HEK293 (cell line): ENCODE data around the gene PAEP.

Source experiments
- CTCF ChIA-PET: fragments of 350-600 bp; formaldehyde crosslinking; extraction: SDS; loops from one replicate; lab custom pipeline; 2021; ENCODE audit warnings: antibody characterized with exemption; lab: Yijun Ruan, JAX
- POLR2A ChIA-PET: fragments of 300-600 bp; formaldehyde crosslinking; extraction: SDS; loops from one replicate; lab custom pipeline; 2020; ENCODE audit warnings: antibody characterized with exemption, inconsistent platforms; lab: Yijun Ruan, JAX
- H3K27ac ChIP-seq: fragments of 200-500 bp; sonication (Bioruptor generic); 2 replicates; pipeline ENCODE4 v1.5.1; 2014; ENCODE audit warnings: low read depth, low read length, control low read depth, inconsistent platforms; ENCODE audit errors: extremely low read depth
- H3K36me3 ChIP-seq, 2 experiments: fragments of 200-500 bp in 1 of 2; sonication (Bioruptor generic) in 1 of 2; 1 replicate in 1 of 2; 2 replicates in 1 of 2; pipeline ENCODE4 v1.5.1; 2014 to 2017; ENCODE audit warnings: inconsistent platforms in 2 of 2, low read length in 2 of 2; ENCODE audit not compliant: control insufficient read depth in 2 of 2, insufficient read depth in 1 of 2
- H3K4me1 ChIP-seq: fragments of 200-500 bp; sonication (Bioruptor generic); 2 replicates; pipeline ENCODE4 v1.5.1; 2014; ENCODE audit warnings: mild to moderate bottlenecking, low read length, inconsistent platforms; ENCODE audit not compliant: control insufficient read depth, insufficient read depth
- H3K4me3 ChIP-seq: 2 replicates; pipeline ENCODE4 v1.5.1; 2011; ENCODE audit warnings: low read depth, mild to moderate bottlenecking, control low read depth, low read length, moderate library complexity
- H3K9me3 ChIP-seq: fragments of 200-500 bp; sonication (Bioruptor generic); 2 replicates; pipeline ENCODE4 v1.5.1; 2014; ENCODE audit warnings: low read depth, low read length, inconsistent platforms; ENCODE audit not compliant: control insufficient read depth, insufficient read depth
- EGR2 ChIP-seq: fragments of 450-650 bp; formaldehyde crosslinking; IDR thresholded peaks from 2 replicates; pipeline ENCODE4 v1.5.1; 2016; ENCODE audit warnings: low read depth, missing biosample characterization, missing genetic modification characterization
- KLF1 ChIP-seq: fragments of 450-650 bp; formaldehyde crosslinking; IDR thresholded peaks from 2 replicates; pipeline ENCODE4 v1.5.1; 2016; ENCODE audit warnings: missing biosample characterization, missing genetic modification characterization
- SP2 ChIP-seq: fragments of 450-650 bp; formaldehyde crosslinking; IDR thresholded peaks from 2 replicates; pipeline ENCODE4 v1.5.1; 2016; ENCODE audit warnings: missing biosample characterization, missing genetic modification characterization
- SP3 ChIP-seq: fragments of 450-650 bp; formaldehyde crosslinking; IDR thresholded peaks from 2 replicates; pipeline ENCODE4 v1.5.1; 2016; ENCODE audit warnings: missing biosample characterization, missing genetic modification characterization
- ZFHX2 ChIP-seq: fragments of 450-650 bp; formaldehyde crosslinking; conservative IDR thresholded peaks from 2 replicates; pipeline ENCODE4 v1.5.1; 2016; ENCODE audit warnings: missing biosample characterization, missing genetic modification characterization
- ZNF112 ChIP-seq: fragments of 450-650 bp; formaldehyde crosslinking; IDR thresholded peaks from 2 replicates; pipeline ENCODE4 v1.5.0; 2017; ENCODE audit warnings: missing biosample characterization, missing genetic modification characterization
- ZNF138 ChIP-seq: fragments of 450-650 bp; formaldehyde crosslinking; IDR thresholded peaks from 2 replicates; pipeline ENCODE4 v1.5.1; 2016; ENCODE audit warnings: missing biosample characterization, missing genetic modification characterization, borderline replicate concordance
- ZNF16 ChIP-seq: fragments of 450-650 bp; formaldehyde crosslinking; IDR thresholded peaks from 2 replicates; pipeline ENCODE4 v1.5.1; 2016; ENCODE audit warnings: low read depth, missing biosample characterization, missing genetic modification characterization
- ZNF223 ChIP-seq: fragments of 450-650 bp; formaldehyde crosslinking; IDR thresholded peaks from 2 replicates; pipeline ENCODE4 v1.5.1; 2016; ENCODE audit warnings: missing biosample characterization, missing genetic modification characterization
- ZNF473 ChIP-seq: fragments of 450-650 bp; formaldehyde crosslinking; IDR thresholded peaks from 2 replicates; pipeline ENCODE4 v1.5.1; 2017; ENCODE audit warnings: missing biosample characterization, missing genetic modification characterization
- ZNF510 ChIP-seq: fragments of 450-650 bp; formaldehyde crosslinking; IDR thresholded peaks from 2 replicates; pipeline ENCODE4 v1.5.1; 2018; ENCODE audit warnings: mild to moderate bottlenecking, missing genetic modification characterization, missing biosample characterization; ENCODE audit not compliant: insufficient replicate concordance
- ZNF558 ChIP-seq: fragments of 450-650 bp; formaldehyde crosslinking; IDR thresholded peaks from 2 replicates; pipeline ENCODE4 v1.5.1; 2016; ENCODE audit warnings: missing biosample characterization, missing genetic modification characterization
- ZNF571 ChIP-seq: fragments of 450-650 bp; formaldehyde crosslinking; IDR thresholded peaks from 2 replicates; pipeline ENCODE4 v1.5.0; 2017; ENCODE audit warnings: missing biosample characterization, missing genetic modification characterization
- ZNF623 ChIP-seq: fragments of 450-650 bp; formaldehyde crosslinking; IDR thresholded peaks from 2 replicates; pipeline ENCODE4 v1.5.1; 2016; ENCODE audit warnings: missing biosample characterization, missing genetic modification characterization
- ZNF792 ChIP-seq: fragments of 450-650 bp; formaldehyde crosslinking; IDR thresholded peaks from 2 replicates; pipeline ENCODE4 v1.5.1; 2016; ENCODE audit warnings: missing biosample characterization, missing genetic modification characterization
- ZSCAN18 ChIP-seq: fragments of 450-650 bp; formaldehyde crosslinking; IDR thresholded peaks from 2 replicates; pipeline ENCODE4 v1.5.1; 2016; ENCODE audit warnings: missing biosample characterization, missing genetic modification characterization
- TF ChIP-seq, protein P1 (sequence below): fragments of 450-650 bp; formaldehyde crosslinking; conservative IDR thresholded peaks from 2 replicates; pipeline ENCODE4 v1.5.1; 2016; ENCODE audit warnings: low read depth, missing biosample characterization, missing genetic modification characterization
- TF ChIP-seq, protein P2 (sequence below): fragments of 450-650 bp; formaldehyde crosslinking; IDR thresholded peaks from 2 replicates; pipeline ENCODE4 v1.5.1; 2016; ENCODE audit warnings: missing biosample characterization, missing genetic modification characterization
- TF ChIP-seq, protein P3 (sequence below): fragments of 450-650 bp; formaldehyde crosslinking; IDR thresholded peaks from 2 replicates; pipeline ENCODE4 v1.5.1; 2016; ENCODE audit warnings: missing biosample characterization, missing genetic modification characterization
- TF ChIP-seq, protein P4 (sequence below): fragments of 450-650 bp; formaldehyde crosslinking; IDR thresholded peaks from 2 replicates; pipeline ENCODE4 v1.5.1; 2016; ENCODE audit warnings: missing biosample characterization, missing genetic modification characterization

The PAEP gene

GRCh38 chr9:135586601-135587109 lies 25.1 kb downstream of the PAEP start (continued):
- TF ChIP-seq ZNF473 (no peak), ZNF112 (no peak), ZNF558 (no peak), ZNF223 (tag by site-specific recombination) (no peak), ZNF623 (tag by site-specific recombination) (no peak), ZSCAN18 (tag by site-specific recombination) (no peak), ZNF571 (no peak), ZNF138 (tag by site-specific recombination) (no peak), ZNF510 (tag by site-specific recombination) (no peak), ZNF16 (tag by site-specific recombination) (no peak)
- TF ChIP-seq, protein P1, sequence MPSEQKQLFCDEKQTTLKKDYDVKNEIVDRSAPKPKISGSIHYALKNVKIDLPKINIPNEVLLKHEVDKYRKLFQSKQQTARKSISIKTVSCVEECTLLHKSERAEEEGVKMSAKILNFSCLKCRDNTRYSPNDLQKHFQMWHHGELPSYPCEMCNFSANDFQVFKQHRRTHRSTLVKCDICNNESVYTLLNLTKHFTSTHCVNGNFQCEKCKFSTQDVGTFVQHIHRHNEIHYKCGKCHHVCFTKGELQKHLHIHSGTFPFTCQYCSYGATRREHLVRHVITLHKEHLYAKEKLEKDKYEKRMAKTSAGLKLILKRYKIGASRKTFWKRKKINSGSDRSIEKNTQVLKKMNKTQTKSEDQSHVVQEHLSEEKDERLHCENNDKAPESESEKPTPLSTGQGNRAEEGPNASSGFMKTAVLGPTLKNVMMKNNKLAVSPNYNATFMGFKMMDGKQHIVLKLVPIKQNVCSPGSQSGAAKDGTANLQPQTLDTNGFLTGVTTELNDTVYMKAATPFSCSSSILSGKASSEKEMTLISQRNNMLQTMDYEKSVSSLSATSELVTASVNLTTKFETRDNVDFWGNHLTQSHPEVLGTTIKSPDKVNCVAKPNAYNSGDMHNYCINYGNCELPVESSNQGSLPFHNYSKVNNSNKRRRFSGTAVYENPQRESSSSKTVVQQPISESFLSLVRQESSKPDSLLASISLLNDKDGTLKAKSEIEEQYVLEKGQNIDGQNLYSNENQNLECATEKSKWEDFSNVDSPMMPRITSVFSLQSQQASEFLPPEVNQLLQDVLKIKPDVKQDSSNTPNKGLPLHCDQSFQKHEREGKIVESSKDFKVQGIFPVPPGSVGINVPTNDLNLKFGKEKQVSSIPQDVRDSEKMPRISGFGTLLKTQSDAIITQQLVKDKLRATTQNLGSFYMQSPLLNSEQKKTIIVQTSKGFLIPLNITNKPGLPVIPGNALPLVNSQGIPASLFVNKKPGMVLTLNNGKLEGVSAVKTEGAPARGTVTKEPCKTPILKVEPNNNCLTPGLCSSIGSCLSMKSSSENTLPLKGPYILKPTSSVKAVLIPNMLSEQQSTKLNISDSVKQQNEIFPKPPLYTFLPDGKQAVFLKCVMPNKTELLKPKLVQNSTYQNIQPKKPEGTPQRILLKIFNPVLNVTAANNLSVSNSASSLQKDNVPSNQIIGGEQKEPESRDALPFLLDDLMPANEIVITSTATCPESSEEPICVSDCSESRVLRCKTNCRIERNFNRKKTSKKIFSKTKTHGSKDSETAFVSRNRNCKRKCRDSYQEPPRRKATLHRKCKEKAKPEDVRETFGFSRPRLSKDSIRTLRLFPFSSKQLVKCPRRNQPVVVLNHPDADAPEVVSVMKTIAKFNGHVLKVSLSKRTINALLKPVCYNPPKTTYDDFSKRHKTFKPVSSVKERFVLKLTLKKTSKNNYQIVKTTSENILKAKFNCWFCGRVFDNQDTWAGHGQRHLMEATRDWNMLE (tag by site-specific recombination) = no peak
- TF ChIP-seq, protein P2, sequence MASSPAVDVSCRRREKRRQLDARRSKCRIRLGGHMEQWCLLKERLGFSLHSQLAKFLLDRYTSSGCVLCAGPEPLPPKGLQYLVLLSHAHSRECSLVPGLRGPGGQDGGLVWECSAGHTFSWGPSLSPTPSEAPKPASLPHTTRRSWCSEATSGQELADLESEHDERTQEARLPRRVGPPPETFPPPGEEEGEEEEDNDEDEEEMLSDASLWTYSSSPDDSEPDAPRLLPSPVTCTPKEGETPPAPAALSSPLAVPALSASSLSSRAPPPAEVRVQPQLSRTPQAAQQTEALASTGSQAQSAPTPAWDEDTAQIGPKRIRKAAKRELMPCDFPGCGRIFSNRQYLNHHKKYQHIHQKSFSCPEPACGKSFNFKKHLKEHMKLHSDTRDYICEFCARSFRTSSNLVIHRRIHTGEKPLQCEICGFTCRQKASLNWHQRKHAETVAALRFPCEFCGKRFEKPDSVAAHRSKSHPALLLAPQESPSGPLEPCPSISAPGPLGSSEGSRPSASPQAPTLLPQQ (tag by site-specific recombination) = no peak
- TF ChIP-seq, protein P3, sequence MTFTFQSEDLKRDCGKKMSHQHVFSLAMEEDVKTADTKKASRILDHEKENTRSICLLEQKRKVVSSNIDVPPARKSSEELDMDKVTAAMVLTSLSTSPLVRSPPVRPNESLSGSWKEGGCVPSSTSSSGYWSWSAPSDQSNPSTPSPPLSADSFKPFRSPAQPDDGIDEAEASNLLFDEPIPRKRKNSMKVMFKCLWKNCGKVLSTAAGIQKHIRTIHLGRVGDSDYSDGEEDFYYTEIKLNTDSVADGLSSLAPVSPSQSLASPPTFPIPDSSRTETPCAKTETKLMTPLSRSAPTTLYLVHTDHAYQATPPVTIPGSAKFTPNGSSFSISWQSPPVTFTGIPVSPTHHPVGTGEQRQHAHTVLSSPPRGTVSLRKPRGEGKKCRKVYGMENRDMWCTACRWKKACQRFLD (tag by site-specific recombination) = no peak
- TF ChIP-seq, protein P4, sequence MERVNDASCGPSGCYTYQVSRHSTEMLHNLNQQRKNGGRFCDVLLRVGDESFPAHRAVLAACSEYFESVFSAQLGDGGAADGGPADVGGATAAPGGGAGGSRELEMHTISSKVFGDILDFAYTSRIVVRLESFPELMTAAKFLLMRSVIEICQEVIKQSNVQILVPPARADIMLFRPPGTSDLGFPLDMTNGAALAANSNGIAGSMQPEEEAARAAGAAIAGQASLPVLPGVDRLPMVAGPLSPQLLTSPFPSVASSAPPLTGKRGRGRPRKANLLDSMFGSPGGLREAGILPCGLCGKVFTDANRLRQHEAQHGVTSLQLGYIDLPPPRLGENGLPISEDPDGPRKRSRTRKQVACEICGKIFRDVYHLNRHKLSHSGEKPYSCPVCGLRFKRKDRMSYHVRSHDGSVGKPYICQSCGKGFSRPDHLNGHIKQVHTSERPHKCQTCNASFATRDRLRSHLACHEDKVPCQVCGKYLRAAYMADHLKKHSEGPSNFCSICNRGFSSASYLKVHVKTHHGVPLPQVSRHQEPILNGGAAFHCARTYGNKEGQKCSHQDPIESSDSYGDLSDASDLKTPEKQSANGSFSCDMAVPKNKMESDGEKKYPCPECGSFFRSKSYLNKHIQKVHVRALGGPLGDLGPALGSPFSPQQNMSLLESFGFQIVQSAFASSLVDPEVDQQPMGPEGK (tag by site-specific recombination) = no peak

DNA sequence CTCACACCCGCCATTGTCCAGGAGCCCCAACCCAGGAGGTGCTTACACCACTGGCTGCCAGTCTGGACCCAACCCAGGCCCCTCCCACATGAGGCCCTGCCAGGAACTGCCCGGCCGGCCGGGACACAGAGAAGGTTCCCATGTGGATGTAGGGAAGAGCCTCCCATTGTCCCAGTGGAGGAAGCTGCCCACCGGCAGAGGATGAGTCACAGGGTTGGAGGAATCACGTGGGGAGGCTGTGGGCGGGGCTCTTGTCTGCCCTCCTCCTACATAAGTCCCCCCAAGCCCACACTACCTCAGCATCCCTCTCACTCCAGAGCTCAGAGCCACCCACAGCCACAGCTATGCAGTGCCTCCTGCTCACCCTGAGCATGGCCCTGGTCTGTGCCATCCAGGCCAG lies 26.1 kb downstream of the PAEP start:
- TF ChIP-seq SP2 (peak; percentile 23), EGR2 (tag by site-specific recombination) (peak; percentile 97), SP3 (tag by site-specific recombination) (0 out of 2 replicates have a peak, but pooled peaks have one; percentile 14), ZNF792 (tag by site-specific recombination) (no peak), KLF1 (0 out of 2 replicates have a peak, but pooled peaks have one; percentile 29), ZFHX2 (peak; percentile 98)
- CTCF ChIA-PET = interaction anchor here (0.5 to 1.4 kb wide), 3 partner anchors 16 to 83 kb away, joined by 3 to 4 read pairs (median 4); no protein-coding TSS in a partner anchor

More for the DNA sequence above, 26.1 kb downstream of the PAEP start:
- H3K36me3 ChIP-seq = no peaks in the 10 kb centered on the region
- H3K27ac ChIP-seq = no peak overlapping the region
- H3K4me1 ChIP-seq = no peaks in the 10 kb centered on the region
- POLR2A ChIA-PET = no interaction called here
- H3K4me3 ChIP-seq = no peak overlapping the region
- H3K9me3 ChIP-seq = no peaks in the 10 kb centered on the region
